Stimulated activated CD4-positive, alpha-beta T cell treated with anti-CD3 and anti-CD28 coated beads, TNF-alpha, amount 100 ng/mL, for 4 hours (primary cell): ENCODE measurements around the gene UBR4.

Experiments
- DNase-seq, 3 experiments: peaks; one replicate each; pipeline ENCODE4 v3.0.0-alpha.2; 2020; ENCODE audit warnings: low read depth in 3 of 3

Gene UBR4

GRCh38 chr1:19091196-19091953 lies 118.7 kb downstream of the UBR4 start:
- DNase-seq = no peak

GRCh38 chr1:19089524-19089923 lies 120.5 kb downstream of the UBR4 start:
- DNase-seq = no peak

GRCh38 chr1:19088717-19089442 lies 121.2 kb downstream of the UBR4 start:
- DNase-seq = no peak

GRCh38 chr1:19087737-19088594 lies 122.1 kb downstream of the UBR4 start:
- no peak for DNase-seq

GRCh38 chr1:19087017-19087736 lies 122.9 kb downstream of the UBR4 start:
- DNase-seq = no peak

GRCh38 chr1:19086176-19086875 lies 123.7 kb downstream of the UBR4 start:
- no peak for DNase-seq

GRCh38 chr1:19084206-19084738 lies 125.8 kb downstream of the UBR4 start:
- DNase-seq = no peak

GRCh38 chr1:19083081-19083480 lies 127.0 kb downstream of the UBR4 start:
- DNase-seq = no peak

- DNase-seq = no peak
Measured at GRCh38 chr1:19081218-19081893, 128.7 kb downstream of the UBR4 start.

- no peak for DNase-seq
Measured at GRCh38 chr1:19080721-19081120, 129.3 kb downstream of the UBR4 start.

GRCh38 chr1:19079541-19080472 lies 130.3 kb downstream of the UBR4 start:
- DNase-seq = no peak

GRCh38 chr1:19078536-19078935 lies 131.5 kb downstream of the UBR4 start:
- no peak for DNase-seq

GRCh38 chr1:19076841-19077616 lies 133.0 kb downstream of the UBR4 start:
- DNase-seq = no peak

- no peak for DNase-seq
Measured at GRCh38 chr1:19074902-19075721, 135.0 kb downstream of the UBR4 start.

- DNase-seq = peak in 2 of 3 experiments; percentile 10 to 32
Measured at GRCh38 chr1:19074361-19074901, 135.6 kb downstream of the UBR4 start.

- no peak for DNase-seq
Measured at GRCh38 chr1:19073311-19074186, 136.5 kb downstream of the UBR4 start.
